Glutamatergic neuron (in vitro differentiated cells): Measurements from ENCODE around the gene GIPR. TPM values are rescaled to one million over a fixed set of nuclear protein-coding genes. Genes with fewer than 3 reads are reported as not detected.
A peak's percentile ranks its signal among the peaks of the same experiment; 100 is the strongest.

Source experiments
- DNase-seq: peaks from one replicate; pipeline ENCODE4 v3.0.0; 2022
- H3K27ac Mint-ChIP-seq: one replicate; pipeline ENCODE4 v1.8.0; 2020; ENCODE audit warnings: mild to moderate bottlenecking, mixed read lengths, inconsistent platforms; ENCODE audit not compliant: unreplicated experiment
- H3K27me3 Mint-ChIP-seq: one replicate; pipeline ENCODE4 v1.8.0; 2020; ENCODE audit warnings: mild to moderate bottlenecking, moderate library complexity, mixed read lengths, inconsistent platforms; ENCODE audit not compliant: unreplicated experiment
- H3K36me3 Mint-ChIP-seq: one replicate; pipeline ENCODE4 v1.8.0; 2020; ENCODE audit warnings: mild to moderate bottlenecking, mixed read lengths, inconsistent platforms; ENCODE audit not compliant: unreplicated experiment
- H3K4me1 Mint-ChIP-seq: one replicate; pipeline ENCODE4 v1.8.0; 2020; ENCODE audit warnings: mild to moderate bottlenecking, low read depth, mixed read lengths, inconsistent platforms; ENCODE audit not compliant: unreplicated experiment
- H3K4me3 Mint-ChIP-seq: one replicate; pipeline ENCODE4 v1.8.0; 2020; ENCODE audit warnings: mild to moderate bottlenecking, mixed read lengths, inconsistent platforms; ENCODE audit not compliant: unreplicated experiment
- H3K9me3 Mint-ChIP-seq: one replicate; pipeline ENCODE4 v1.8.0; 2020; ENCODE audit warnings: mild to moderate bottlenecking, moderate library complexity, mixed read lengths, inconsistent platforms; ENCODE audit not compliant: unreplicated experiment
- CTCF ChIP-seq: fragments of 200-600 bp; sonication (generic); IDR thresholded peaks from one replicate; pipeline ENCODE4 v1.5.0; 2021; ENCODE audit not compliant: partially characterized antibody, unreplicated experiment
- total RNA-seq: library from RNA; stranded (reverse); fragmentation: NEBNext Ultra II Directional; extraction: Animal tissue kit (Norgen Biotek cat#: 25700); gene quantifications from one replicate; pipeline ENCODE4 v1.2.1, GENCODE V29; 2021; ENCODE audit not compliant: unreplicated experiment

Gene GIPR
- total RNA-seq, 1 donor from 2014 or later = 36.4 TPM

DNA sequence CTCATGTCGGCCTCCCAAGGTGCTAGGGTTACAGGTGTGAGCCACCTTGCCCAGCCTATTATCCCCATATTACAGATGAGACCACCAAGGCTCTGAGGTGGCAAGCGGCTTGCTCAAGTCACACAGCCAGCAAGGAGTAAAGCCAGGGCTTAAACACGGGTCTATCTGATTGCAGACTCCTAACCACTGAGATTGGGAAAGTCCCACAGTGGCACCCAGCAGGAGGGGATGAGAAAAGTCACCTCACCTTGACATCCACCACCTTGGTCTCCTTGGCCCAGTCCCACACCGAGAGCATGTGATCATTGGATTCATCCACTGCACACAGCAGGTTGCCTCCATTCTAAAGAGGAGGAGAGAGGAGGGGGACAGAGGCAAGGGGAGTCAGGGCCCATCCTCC is 38.3 kb upstream of the GIPR start:
- peaks cover 3% of the 10 kb centered on the region for H3K9me3 Mint-ChIP-seq
- H3K4me1 Mint-ChIP-seq = peaks cover 4% of the 10 kb centered on the region
- H3K27ac Mint-ChIP-seq = no peak overlapping the region
- H3K36me3 Mint-ChIP-seq = no peaks in the 10 kb centered on the region
- H3K4me3 Mint-ChIP-seq = no peak overlapping the region
- no peaks in the 10 kb centered on the region for H3K27me3 Mint-ChIP-seq
- no peak for DNase-seq
- TF ChIP-seq CTCF = no peak

- Mint-ChIP-seq H3K9me3 (peaks cover 2% of the 10 kb centered on the region), H3K4me3 (no peak overlapping the region), H3K36me3 (no peaks in the 10 kb centered on the region), H3K27ac (no peak overlapping the region), H3K27me3 (no peaks in the 10 kb centered on the region), H3K4me1 (peaks cover 4% of the 10 kb centered on the region)
- TF ChIP-seq CTCF = no peak
- no peak for DNase-seq
Measured at GRCh38 chr19:45630463-45630862, 37.6 kb upstream of the GIPR start.

DNA sequence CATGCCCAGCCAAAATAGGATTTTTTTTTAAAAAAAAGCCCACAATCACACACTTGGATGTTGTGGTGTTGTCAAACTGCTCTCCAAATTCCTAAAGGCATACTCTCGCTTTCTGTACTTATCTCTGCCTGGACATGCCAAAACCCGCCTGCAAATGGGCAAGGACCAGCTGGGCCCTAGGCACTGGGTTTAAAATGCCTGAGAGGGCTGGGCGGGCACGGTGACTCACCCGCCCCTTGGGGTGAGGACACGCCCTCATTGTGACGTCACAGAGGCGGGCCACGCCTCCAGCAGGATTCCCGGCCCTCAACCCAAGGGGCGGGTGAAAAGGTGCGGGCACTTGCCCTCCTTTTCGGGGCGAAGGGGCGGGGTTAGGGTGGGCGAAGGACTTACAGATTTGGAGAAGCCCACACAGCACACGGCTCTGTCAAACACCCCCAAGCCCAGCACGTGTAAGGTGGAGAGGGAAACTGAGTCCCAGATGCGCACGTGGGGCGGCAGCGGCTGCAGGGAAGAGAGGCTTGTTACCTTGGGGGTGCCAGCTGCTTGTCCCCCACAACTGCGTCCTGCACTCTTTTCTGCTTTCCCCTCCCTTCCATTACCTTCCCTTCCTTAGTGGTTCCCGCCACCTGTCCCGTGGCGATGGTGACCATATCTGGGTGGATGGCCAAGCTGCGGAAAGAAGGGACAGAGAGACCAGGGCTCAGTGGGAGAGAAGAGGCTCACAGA is 35.4 kb upstream of the GIPR start:
- peak overlapping the region; percentile 55 for H3K4me3 Mint-ChIP-seq

DNA sequence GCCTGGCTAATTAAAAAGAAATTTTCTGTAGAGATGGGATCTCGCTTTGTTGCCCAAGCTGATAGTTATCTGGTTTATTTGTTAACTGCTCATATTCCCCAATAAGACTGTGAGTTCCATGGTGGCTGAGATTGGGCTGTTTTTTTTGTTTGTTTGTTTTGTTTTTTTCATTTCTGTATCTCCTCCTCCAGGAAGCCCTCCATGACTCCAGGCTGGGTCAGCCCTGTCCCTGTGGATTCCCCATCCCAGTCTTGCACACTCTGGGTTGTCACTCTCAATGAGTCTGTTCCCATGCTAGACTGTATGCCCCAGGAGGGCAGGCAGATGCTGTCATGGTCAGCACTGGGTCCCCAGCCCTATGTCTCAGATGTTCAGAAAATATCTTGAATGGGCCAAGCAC is 31.7 kb upstream of the GIPR start:
- peaks cover 5% of the 10 kb centered on the region for H3K9me3 Mint-ChIP-seq
- no peak for DNase-seq
- no peak for TF ChIP-seq CTCF
- no peak overlapping the region for H3K4me3 Mint-ChIP-seq
- peaks cover 6% of the 10 kb centered on the region for H3K36me3 Mint-ChIP-seq
- no peak overlapping the region for H3K27ac Mint-ChIP-seq
- H3K4me1 Mint-ChIP-seq = peaks cover 12% of the 10 kb centered on the region
- H3K27me3 Mint-ChIP-seq = peaks cover 3% of the 10 kb centered on the region

More for the DNA sequence above, 35.4 kb upstream of the GIPR start:
- Mint-ChIP-seq H3K27ac (no peak overlapping the region), H3K27me3 (no peaks in the 10 kb centered on the region), H3K4me1 (peaks cover 4% of the 10 kb centered on the region), H3K9me3 (no peaks in the 10 kb centered on the region), H3K36me3 (no peaks in the 10 kb centered on the region)
- DNase-seq = peak; percentile 86
- TF ChIP-seq CTCF = no peak

DNA sequence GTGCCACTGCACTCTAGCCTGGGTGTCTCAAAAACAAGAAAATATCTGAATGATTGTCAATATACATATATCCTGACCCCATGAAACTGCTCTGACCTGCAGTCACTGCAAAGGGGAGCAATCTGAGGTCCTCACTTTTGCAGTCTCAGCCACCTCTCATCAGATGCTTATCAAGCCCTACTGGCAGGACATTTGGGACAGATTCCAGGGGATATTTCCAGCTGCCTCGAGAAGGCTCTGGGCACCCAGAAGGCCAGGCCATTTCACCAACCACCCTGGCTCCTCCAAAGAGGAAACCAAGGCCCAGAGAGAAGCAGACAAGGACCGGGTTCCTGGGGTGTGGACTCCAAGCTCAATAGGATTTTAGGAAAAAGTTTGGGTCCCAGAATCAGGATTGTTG is 31.1 kb upstream of the GIPR start:
- DNase-seq = no peak
- Mint-ChIP-seq H3K9me3 (peaks cover 5% of the 10 kb centered on the region), H3K27ac (no peak overlapping the region)

More for the DNA sequence above, 31.1 kb upstream of the GIPR start:
- TF ChIP-seq CTCF = no peak
- peaks cover 16% of the 10 kb centered on the region for H3K4me1 Mint-ChIP-seq
- H3K4me3 Mint-ChIP-seq = no peak overlapping the region
- H3K36me3 Mint-ChIP-seq = peaks cover 8% of the 10 kb centered on the region
- H3K27me3 Mint-ChIP-seq = peaks cover 4% of the 10 kb centered on the region
